RPMI7951 (cell line): Measurements from ENCODE around the gene NDUFB8. TPM values are rescaled to one million over a fixed set of nuclear protein-coding genes. Genes with fewer than 3 reads are reported as not detected.

Source experiments
- DNase-seq: peaks from one replicate; pipeline ENCODE4 v3.0.0-alpha.2; 2012; ENCODE audit warnings: low read depth
- total RNA-seq: library from RNA; depleted of rRNA; stranded (reverse); fragments of >200 nt; shearing (Covaris generic); gene quantifications from 2 replicates; pipeline ENCODE4 v1.2.3, GENCODE V29; 2014

The NDUFB8 gene
- total RNA-seq, 1 experiment from 2014 or later = 189 TPM

GRCh38 chr10:100507357-100507732 lies 22.3 kb downstream of the NDUFB8 start:
- no peak for DNase-seq

DNA sequence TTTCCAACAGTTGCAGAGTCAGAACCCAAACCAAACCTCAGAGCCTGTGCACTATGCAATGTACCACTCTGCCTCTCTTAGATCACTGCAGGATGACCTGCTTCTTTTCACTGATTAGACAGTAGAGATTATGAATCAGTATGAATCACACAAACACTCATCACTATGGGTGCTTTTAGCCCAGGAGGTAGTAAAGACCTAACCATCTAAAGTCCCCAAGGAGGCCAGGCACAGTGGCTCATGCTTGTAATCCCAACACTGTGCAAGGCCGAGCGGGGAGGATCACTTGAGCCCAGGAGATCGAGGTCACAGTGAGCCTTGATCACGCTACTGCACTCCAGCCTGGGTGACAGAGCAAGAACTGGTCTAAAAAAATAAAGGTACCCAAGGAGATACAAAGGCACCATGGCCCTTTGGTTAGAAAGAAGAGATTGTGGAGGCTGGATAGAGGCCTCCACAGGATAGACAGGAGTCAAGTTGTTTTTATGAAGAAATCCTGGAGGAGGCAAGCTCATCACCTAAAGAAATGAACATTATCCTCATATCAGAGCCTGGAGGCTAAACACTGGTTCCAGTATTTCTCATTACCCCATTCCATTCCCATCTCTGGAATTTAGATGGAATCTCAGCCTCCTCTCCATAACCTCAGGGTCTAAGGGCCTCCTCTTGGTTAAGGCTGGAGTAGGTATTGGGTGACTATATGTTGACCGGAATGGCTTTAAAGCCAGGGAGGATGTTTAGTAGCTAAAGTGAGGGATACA lies 22.9 kb downstream of the NDUFB8 start:
- peak; percentile 58 for DNase-seq

DNA sequence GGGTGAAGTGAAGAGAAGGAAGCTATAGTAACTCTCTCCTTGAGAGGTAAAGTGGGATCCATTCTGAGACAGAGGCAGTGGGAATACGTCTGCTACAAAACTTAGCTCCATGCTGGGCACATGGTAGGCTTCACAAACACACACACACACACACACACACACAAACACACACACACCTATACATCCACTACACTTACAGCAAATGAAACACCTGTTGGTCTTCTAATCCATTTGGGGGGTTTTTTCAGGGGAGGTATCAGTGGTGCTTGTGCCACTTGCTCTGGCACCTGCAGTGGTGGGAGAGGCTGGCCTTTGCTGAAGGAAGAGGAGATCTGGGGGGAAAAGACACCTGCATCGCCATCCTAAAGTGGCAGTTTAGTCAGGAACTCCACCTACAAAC lies 24.5 kb downstream of the NDUFB8 start:
- no peak for DNase-seq

DNA sequence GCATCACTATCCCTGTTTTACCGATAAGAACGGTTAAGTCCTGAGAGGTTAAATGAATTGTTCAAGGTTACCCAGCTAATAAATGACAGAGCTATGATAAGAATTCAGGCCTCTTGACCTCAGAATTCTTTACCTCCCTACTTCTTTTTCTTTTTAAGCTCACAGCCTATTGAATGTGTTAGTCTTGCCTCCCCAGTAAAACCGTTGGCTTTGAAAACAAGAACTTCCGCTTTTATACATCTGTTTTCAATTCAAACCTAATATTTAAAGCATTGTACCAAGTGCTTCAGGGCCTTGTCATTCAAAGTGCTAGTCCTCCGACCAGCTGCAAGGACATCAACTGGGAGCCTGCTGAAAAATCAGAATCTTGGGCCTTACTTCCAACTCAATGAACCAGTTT lies 25.6 kb downstream of the NDUFB8 start:
- DNase-seq = no peak

DNA sequence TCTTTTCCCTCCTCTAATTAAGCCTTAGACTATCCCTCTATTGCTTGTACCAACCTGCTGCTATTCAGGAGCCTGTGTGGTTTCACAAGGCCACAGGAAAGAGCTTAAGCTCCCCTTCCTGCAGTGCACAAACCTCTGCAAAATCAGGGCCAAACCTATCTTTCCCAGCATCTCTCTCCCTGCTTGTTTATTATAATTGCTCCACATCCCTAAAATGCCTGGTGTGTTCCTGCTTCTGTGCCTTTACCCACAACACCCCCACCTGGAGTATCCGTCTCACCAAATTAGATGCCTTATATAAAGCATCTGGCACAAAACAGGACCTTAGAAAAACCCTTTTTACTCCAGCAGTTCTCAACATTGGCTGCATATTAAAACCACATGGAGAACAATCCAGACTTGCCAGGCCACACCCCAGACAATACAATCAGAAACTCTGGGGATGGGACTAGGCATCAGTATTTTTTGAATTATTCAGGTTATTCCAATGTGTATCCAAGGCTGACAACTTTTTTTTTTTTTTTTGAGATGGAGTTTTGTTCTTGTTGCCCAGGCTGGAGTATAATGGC lies 26.7 kb downstream of the NDUFB8 start:
- DNase-seq = no peak

DNA sequence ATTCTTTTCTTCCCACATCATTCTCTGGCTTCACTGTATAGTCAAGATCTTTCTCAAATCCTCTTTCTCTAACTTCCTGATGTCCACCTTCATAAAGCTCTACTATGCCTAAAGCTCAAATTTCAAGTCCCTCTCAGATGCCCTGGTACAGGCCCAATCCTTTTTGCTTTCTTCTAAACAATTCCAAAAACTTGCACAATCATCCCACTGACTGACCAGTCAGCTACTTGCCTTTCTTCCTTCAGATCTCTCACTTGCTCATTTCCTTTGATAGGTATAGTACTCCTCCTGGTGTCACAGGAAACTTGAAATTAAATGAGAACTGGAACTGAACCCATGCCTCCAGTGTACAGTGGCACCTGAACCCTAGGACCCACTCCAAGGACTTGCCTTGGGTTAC lies 28.2 kb downstream of the NDUFB8 start:
- no peak for DNase-seq

DNA sequence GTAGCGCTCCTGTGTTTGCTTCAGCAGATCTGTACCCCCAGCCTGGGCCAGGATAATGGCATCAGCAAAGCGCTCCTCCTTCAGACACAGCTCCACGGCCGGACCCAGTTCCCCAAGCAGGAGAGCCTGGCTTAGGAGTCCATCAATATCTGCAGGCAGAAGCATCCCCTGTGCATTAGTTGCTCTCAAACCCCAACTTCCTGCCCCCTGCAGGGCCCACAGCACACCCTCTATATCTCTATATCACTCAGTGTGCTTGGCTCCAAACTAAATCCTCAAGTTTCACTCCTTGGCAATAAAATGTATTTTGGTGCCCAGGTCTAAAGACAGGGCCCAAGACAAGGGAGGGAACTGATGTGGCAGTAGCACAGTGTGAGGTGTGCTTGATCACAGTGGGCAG lies 31.6 kb downstream of the NDUFB8 start:
- DNase-seq = no peak

DNA sequence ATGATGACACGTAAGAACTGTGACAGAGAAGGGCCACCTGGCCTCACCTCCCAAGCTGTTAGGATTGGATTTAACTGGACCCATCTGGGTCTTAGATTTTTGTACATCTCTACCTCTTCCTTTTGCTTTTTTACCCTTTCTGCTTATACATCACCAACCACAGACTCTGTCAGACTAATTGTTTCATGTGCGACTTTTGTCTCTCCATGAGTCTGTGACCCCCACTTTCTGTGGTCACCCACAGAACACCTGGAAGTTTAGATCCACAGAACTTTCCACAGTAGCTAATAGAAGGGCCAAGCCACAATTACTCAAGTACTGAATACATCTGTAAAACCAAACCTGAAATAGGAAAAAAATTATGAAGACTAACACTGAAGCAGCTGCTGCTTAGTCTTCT lies 33.1 kb downstream of the NDUFB8 start:
- DNase-seq = no peak

GRCh38 chr10:100490531-100490930 lies 39.1 kb downstream of the NDUFB8 start:
- no peak for DNase-seq

DNA sequence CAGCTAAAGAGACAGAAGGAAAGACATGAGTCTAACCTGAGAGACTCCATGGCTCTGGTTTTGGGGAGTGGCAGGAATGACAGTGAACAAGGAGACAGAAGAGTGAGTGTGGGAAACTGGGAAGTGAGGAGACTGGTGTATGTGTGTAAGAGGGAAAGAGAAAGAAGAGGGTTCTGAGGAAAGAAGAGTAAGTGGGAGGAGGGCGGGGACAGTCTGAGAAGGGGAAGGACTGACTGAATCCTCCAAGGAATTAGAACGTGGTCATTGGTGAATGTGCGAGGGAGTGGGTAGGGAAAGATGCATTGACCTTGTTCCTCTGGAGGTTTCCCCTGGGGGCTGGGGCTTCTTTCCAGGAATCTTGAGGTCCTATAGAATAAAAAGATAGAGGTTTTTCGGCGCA lies 40.3 kb downstream of the NDUFB8 start:
- no peak for DNase-seq

DNA sequence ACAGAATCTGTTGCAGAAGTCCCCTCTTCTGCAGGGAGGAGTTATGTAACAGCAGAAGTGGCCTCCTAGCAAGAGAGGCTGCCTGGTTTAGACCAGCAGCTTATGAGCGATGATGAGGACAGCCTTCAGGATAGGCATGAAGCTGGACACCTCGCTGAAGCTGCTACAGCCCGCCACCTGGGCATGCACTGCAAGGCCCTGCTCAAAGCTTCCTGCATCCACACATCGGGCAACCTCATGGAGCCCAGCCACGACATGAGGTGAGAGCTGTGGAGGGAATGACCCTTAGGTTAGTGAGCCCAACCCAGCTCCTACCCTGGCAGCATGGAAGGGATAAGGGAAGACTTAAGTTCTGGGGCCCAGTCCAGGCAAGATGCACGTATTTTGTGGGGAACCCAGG lies 42.1 kb downstream of the NDUFB8 start:
- DNase-seq = no peak

DNA sequence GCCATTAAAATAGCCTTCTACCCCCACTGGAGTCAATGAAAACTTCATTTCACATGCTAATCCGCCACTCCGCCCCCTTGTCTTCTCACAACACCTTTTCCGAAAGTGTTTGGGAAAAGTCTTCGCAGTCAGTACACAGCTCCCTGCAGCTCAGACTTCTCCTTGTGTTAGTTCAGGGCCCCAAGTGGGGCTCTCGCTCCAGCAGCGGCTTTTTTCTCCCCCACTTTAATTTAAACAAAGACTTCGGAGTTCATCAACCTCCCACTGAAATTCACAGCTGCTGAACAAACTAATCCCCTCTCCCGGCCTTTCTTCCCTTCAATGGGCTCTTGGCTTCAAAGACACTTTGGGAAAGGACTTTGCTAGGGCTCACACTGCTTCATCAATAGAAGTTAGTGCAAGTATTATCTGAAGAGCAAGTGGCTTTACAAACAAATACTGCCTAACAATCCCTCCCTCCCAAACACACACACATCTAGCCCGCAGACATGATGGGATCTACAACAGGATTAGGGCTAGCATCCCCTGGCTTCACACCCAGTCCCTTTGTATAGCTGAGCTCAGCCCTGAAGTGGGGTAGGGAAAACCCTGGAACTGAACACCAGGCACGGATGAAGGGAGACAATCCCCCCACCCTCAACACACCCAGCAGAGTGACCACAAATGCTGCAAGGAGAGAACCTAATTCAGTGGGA lies 43.7 kb downstream of the NDUFB8 start:
- no peak for DNase-seq

DNA sequence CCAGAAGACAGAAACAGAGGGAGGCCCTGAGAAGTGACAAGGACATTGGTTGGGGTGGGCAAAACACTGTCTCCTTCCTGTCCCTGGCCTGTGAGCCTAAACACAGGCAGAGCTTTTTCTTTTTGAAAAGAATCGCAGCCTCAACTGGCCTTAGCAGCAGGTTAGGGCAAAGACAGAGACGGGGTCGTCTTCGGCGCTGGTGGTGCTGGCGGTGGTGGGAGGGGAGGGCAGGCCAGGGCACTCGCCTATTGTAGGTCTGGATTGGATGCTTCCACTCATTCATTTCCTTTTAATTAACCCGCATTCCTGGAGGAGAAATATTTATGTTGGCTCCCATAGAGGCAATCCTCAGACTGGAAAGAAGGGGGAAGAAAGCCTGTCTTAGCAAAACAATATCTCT lies 44.3 kb downstream of the NDUFB8 start:
- no peak for DNase-seq

- DNase-seq = no peak
Observed at GRCh38 chr10:100483876-100484666, 45.6 kb downstream of the NDUFB8 start.

GRCh38 chr10:100482834-100483185 lies 46.9 kb downstream of the NDUFB8 start:
- DNase-seq = no peak

DNA sequence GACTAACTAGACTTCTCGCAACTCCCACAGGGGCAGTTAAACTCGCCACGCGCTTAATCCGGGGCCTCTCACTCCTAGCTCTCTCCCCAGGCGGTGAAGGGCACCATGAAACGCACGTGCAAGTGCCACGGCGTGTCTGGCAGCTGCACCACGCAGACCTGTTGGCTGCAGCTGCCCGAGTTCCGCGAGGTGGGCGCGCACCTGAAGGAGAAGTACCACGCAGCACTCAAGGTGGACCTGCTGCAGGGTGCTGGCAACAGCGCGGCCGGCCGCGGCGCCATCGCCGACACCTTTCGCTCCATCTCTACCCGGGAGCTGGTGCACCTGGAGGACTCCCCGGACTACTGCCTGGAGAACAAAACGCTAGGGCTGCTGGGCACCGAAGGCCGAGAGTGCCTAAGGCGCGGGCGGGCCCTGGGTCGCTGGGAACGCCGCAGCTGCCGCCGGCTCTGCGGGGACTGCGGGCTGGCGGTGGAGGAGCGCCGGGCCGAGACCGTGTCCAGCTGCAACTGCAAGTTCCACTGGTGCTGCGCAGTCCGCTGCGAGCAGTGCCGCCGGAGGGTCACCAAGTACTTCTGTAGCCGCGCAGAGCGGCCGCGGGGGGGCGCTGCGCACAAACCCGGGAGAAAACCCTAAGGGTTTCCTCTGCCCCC lies 47.4 kb downstream of the NDUFB8 start:
- peak; percentile 22 for DNase-seq

GRCh38 chr10:100481462-100482081 lies 48.1 kb downstream of the NDUFB8 start:
- peak; percentile 73 for DNase-seq

DNA sequence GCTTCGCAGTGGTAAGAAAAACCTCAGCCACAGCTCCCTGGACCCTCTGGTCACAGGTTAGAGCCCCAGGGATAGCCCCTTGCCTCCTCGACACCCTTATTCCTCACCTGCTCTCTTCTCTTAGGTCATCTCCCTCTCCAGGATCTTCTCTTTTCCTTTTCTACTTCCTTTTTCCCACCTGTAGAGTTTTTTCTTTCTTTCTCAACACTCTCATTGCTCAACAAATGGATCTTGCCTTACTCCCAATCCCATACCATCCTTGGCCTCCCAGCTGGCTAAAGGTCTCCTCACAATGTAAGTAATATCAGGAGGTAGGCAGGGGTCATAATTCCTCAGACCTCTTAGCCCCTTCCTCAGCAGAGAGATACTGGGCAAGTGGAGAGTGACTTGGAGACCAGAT lies 49.7 kb downstream of the NDUFB8 start:
- DNase-seq = no peak

DNA sequence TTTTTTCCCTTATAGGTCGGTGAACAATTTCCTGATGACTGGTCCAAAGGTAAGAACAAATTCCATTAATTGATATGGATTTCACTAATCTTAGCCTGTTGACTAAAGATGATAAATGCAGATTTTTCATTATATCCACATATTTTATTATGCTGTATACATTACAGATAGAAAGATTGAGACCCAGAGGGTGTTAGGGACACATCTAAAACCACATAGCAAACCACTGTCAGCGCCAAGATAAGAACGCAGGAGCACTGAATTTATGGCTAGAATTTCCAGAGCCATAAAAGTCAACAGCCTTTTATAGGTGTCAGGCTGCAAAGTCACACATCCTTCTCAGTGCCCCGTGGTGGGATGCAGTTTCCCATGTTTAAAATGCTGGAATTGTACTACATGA lies 50.6 kb downstream of the NDUFB8 start:
- no peak for DNase-seq

DNA sequence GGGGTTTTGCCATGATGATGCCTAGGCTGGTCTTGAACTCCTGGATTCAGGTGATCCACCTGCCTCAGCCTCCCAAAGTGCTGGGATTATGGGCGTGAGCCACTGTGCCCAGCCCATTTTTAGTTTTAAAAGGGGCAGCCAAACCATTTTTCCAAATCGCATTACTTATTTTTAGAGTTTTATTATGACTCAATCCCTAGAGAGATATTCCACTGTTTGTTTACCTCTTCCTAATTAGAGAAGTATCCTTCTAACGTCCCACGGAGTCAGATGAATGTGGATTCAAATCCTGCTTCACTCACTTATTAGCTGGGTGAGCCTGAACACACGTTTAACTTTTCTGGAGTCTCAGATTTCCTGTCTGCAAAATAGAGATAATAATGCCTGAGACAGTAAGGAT lies 51.7 kb downstream of the NDUFB8 start:
- no peak for DNase-seq
